HFFc6 (cell line): ENCODE data around the gene MYRIP. TPM values are rescaled to one million over a fixed set of nuclear protein-coding genes. Genes with fewer than 3 reads are reported as not detected.

Experiments used
- DNase-seq: peaks from one replicate; pipeline ENCODE4 v3.0.0-alpha.2; 2018
- H3K27ac Mint-ChIP-seq: 2 replicates; pipeline ENCODE4 v1.8.0; 2020; ENCODE audit warnings: mild to moderate bottlenecking, mixed read lengths
- H3K27me3 Mint-ChIP-seq: 2 replicates; pipeline ENCODE4 v1.8.0; 2021; ENCODE audit warnings: mild to moderate bottlenecking, moderate library complexity, mixed read lengths; ENCODE audit not compliant: insufficient read depth
- H3K36me3 Mint-ChIP-seq: 2 replicates; pipeline ENCODE4 v1.8.0; 2021; ENCODE audit warnings: low read depth, mixed read lengths
- H3K4me1 Mint-ChIP-seq: 2 replicates; pipeline ENCODE4 v1.8.0; 2020; ENCODE audit warnings: low read depth, mixed read lengths
- H3K4me3 Mint-ChIP-seq: 2 replicates; pipeline ENCODE4 v1.8.0; 2020; ENCODE audit warnings: mild to moderate bottlenecking, moderate library complexity, mixed read lengths
- H3K9me3 Mint-ChIP-seq: 2 replicates; pipeline ENCODE4 v1.8.0; 2020; ENCODE audit warnings: mild to moderate bottlenecking, mixed read lengths
- CTCF ChIP-seq: fragments of 200-600 bp; sonication (generic); IDR thresholded peaks from 2 replicates; pipeline ENCODE4 v1.5.0; 2021; ENCODE audit warnings: antibody characterized with exemption, mild to moderate bottlenecking
- total RNA-seq, 6 experiments: library from RNA; stranded (reverse); fragmentation: NEBNext Ultra II Directional; extraction: Animal tissue kit (Norgen Biotek cat#: 25700); gene quantifications; 2 replicates in 1 of 6; 3 replicates in 5 of 6; pipeline ENCODE4 v1.2.3, GENCODE V29; 2021

Gene MYRIP
- total RNA-seq, 6 experiments from 2014 or later, result 0.07 to 0.28 (median 0.13) TPM; not detected in 1

DNA sequence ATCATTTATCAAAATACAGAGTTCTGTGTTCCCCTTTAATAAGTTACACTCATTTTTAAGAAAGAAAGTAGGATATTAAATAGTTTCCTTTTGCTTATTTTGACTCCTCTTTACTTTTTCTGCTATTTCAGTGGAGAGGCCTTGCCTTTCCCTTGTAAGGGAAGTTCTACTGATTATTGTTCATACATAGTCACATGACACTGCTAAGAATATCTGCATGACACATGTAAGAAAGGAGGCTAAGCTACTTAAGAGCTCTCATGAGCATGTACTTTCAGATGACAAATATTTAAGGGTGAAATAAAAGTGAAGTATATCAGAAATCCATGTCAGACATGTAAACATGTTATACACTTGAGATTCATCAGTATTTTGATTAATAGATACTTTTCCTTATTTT lies 39.0 kb downstream of the MYRIP start:
- H3K27ac Mint-ChIP-seq, result no peak overlapping the region
- TF ChIP-seq CTCF, result no peak

DNA sequence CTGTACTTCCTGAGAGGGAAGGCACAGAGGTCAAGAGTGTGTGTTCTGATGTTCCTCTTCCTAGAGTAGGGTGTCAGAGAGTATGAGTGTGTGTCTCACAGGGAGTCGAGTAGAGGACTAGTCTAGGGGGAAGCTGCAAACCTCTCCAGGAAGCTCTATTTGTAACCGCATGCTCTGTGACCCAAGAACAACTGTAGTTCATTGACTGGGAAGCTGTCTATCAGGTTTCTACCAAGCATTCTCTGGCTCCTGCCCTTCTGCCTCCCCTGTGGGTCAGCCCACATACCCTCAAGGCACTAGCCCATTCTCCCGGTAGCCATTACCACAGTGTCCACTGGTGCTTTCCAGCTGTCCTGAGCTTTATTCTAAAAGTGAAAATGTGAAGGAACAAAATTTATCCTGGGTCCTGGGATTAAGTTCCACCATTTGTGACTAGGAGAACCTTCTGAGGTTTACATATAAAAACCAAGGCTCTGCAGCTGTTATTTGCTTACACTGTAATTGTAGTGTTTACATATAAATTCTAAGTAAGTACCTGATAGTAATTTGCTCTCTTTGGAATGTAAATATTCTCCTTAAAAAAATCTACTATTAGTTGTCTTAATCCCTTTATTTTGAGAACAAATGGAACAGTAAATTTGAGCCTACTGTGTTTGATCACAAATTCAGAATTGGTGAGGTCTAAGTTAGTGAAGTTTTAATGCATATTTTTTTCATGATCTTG lies 40.7 kb downstream of the MYRIP start:
- Mint-ChIP-seq H3K27ac (no peak overlapping the region), H3K27me3 (peaks cover 2% of the 10 kb centered on the region; the same call in 1 of the 2 replicates), H3K4me1 (no peaks in the 10 kb centered on the region), H3K36me3 (no peaks in the 10 kb centered on the region), H3K4me3 (no peak overlapping the region), H3K9me3 (peaks cover 13% of the 10 kb centered on the region; the same call in 1 of the 2 replicates)
- DNase-seq, result no peak
- no peak for TF ChIP-seq CTCF

More for the DNA sequence above, 39.0 kb downstream of the MYRIP start:
- peaks cover under 1% of the 10 kb centered on the region; the same call in 1 of the 2 replicates for H3K9me3 Mint-ChIP-seq
- peaks cover 2% of the 10 kb centered on the region; the same call in 1 of the 2 replicates for H3K27me3 Mint-ChIP-seq
- no peaks in the 10 kb centered on the region for H3K36me3 Mint-ChIP-seq
- no peak overlapping the region for H3K4me3 Mint-ChIP-seq
- H3K4me1 Mint-ChIP-seq, result no peaks in the 10 kb centered on the region
- DNase-seq, result no peak

GRCh38 chr3:39850716-39851032 lies 41.3 kb downstream of the MYRIP start:
- peaks cover 2% of the 10 kb centered on the region; the same call in 1 of the 2 replicates for H3K27me3 Mint-ChIP-seq
- no peak overlapping the region for H3K27ac Mint-ChIP-seq
- peaks cover 13% of the 10 kb centered on the region; the same call in 1 of the 2 replicates for H3K9me3 Mint-ChIP-seq
- DNase-seq, result no peak
- H3K36me3 Mint-ChIP-seq, result no peaks in the 10 kb centered on the region
- H3K4me1 Mint-ChIP-seq, result no peaks in the 10 kb centered on the region
- no peak overlapping the region for H3K4me3 Mint-ChIP-seq
- no peak for TF ChIP-seq CTCF

- H3K4me3 Mint-ChIP-seq, result no peak overlapping the region
- no peak for DNase-seq
- peaks cover 24% of the 10 kb centered on the region for H3K9me3 Mint-ChIP-seq
- H3K4me1 Mint-ChIP-seq, result no peaks in the 10 kb centered on the region
- no peak overlapping the region for H3K27ac Mint-ChIP-seq
- no peaks in the 10 kb centered on the region for H3K36me3 Mint-ChIP-seq
- TF ChIP-seq CTCF, result no peak
- no peaks in the 10 kb centered on the region for H3K27me3 Mint-ChIP-seq
Measured at GRCh38 chr3:39855517-39855916, 46.1 kb downstream of the MYRIP start.

GRCh38 chr3:39869890-39870289 lies 60.5 kb downstream of the MYRIP start:
- H3K27ac Mint-ChIP-seq, result no peak overlapping the region
- no peak for TF ChIP-seq CTCF
- H3K4me3 Mint-ChIP-seq, result no peak overlapping the region
- no peaks in the 10 kb centered on the region; the same call in 1 of the 2 replicates for H3K27me3 Mint-ChIP-seq
- no peaks in the 10 kb centered on the region for H3K9me3 Mint-ChIP-seq
- H3K36me3 Mint-ChIP-seq, result no peaks in the 10 kb centered on the region
- no peak for DNase-seq
- H3K4me1 Mint-ChIP-seq, result no peaks in the 10 kb centered on the region
